HCT116 (cell line): ENCODE measurements around the gene P4HB. TPM values are rescaled to one million over a fixed set of nuclear protein-coding genes. Genes with fewer than 3 reads are reported as not detected.

Source experiments
- ATAC-seq: fragments of 200-7000 bp; cut with Tn5 transposase; 2 replicates; pipeline ENCODE4 v1.9.1; 2020; ENCODE audit warnings: mild to moderate bottlenecking, moderate library complexity
- BruUV-seq: library from RNA; stranded (reverse); fragments of 400-500 nt; replicated peaks from 2 replicates; lab custom pipeline; 2021; lab: Mats Ljungman, UMichigan
- CTCF ChIA-PET: fragments of 300-600 bp; sonication (Branson Sonifier 250); formaldehyde crosslinking; loops from one replicate; lab custom pipeline; 2021; ENCODE audit warnings: antibody characterized with exemption; lab: Charles Lee
- POLR2A ChIA-PET: fragments of 300-600, 350-600 bp; sonication (Branson Sonifier 250); formaldehyde crosslinking; loops from one replicate; lab custom pipeline; 2021; ENCODE audit warnings: antibody characterized with exemption; lab: Charles Lee
- RAD21 ChIA-PET, 2 experiments: fragments of 300-600 bp; sonication (Branson Sonifier 250); formaldehyde crosslinking; loops; one replicate each; lab custom pipeline; 2023; ENCODE audit warnings: low total read pairs in 2 of 2; ENCODE audit not compliant: uncharacterized antibody in 2 of 2, unreplicated experiment in 2 of 2, low non-redundant PET in 1 of 2; lab: Charles Lee
- DNase-seq: peaks from one replicate; pipeline ENCODE4 v3.0.0-alpha.2; 2010; ENCODE audit warnings: low read depth, low spot score
- H2AFZ ChIP-seq: fragments of 200-600 bp; shearing (Covaris generic), sonication (generic); 2 replicates; pipeline ENCODE4 v1.6.1; 2017; ENCODE audit warnings: low read depth, mixed run types, mixed read lengths, antibody characterized with exemption, low read length; ENCODE audit not compliant: poor library complexity, severe bottlenecking
- H3K27ac ChIP-seq: 2 replicates; pipeline ENCODE4 v1.5.1; 2012; ENCODE audit warnings: low read depth, low read length
- H3K27me3 ChIP-seq: fragments of 200-600 bp; sonication (generic); 2 replicates; pipeline ENCODE4 v1.6.1; 2016; ENCODE audit warnings: mixed run types, low read length, mixed read lengths; ENCODE audit not compliant: insufficient read depth
- H3K36me3 ChIP-seq, 2 experiments: fragments of 200-500 bp in 1 of 2; fragments of 200-600 bp in 1 of 2; sonication (Bioruptor generic) in 1 of 2; sonication (generic) in 1 of 2; 2 replicates each; pipeline versions ENCODE4 v1.5.1 to v1.6.1; 2014 to 2016; ENCODE audit warnings: low read length in 2 of 2, inconsistent platforms in 1 of 2, mixed read lengths in 1 of 2, mixed run types in 1 of 2; ENCODE audit not compliant: insufficient read depth in 2 of 2, control insufficient read depth in 1 of 2
- H3K4me1 ChIP-seq, 2 experiments: fragments of 200-600 bp in 1 of 2; sonication (generic) in 1 of 2; 2 replicates each; pipeline versions ENCODE4 v1.5.1 to v1.6.1; 2012 to 2017; ENCODE audit warnings: low read length in 2 of 2, inconsistent platforms in 1 of 2, mild to moderate bottlenecking in 1 of 2, mixed read lengths in 1 of 2, mixed run types in 1 of 2, moderate library complexity in 1 of 2; ENCODE audit not compliant: insufficient read depth in 2 of 2, control insufficient read depth in 1 of 2
- H3K4me2 ChIP-seq: fragments of 200-600 bp; sonication (generic); 2 replicates; pipeline ENCODE4 v1.6.1; 2017; ENCODE audit warnings: mixed run types, low read length, mixed read lengths
- H3K4me3 ChIP-seq, 2 experiments: fragments of 200-600 bp in 1 of 2; sonication (generic) in 1 of 2; replicated peaks in 1 of 2; 2 replicates each; pipeline ENCODE4 v1.5.1; 2011 to 2016; ENCODE audit warnings: low read length in 2 of 2, control low read depth in 1 of 2, low read depth in 1 of 2, mild to moderate bottlenecking in 1 of 2, mixed read lengths in 1 of 2, mixed run types in 1 of 2
- H3K79me2 ChIP-seq: fragments of 200-600 bp; sonication (generic); 2 replicates; pipeline ENCODE4 v1.6.1; 2017; ENCODE audit warnings: mild to moderate bottlenecking, mixed run types, low read length, moderate library complexity, mixed read lengths; ENCODE audit not compliant: insufficient read depth
- H3K9ac ChIP-seq: fragments of 200-600 bp; sonication (generic); 2 replicates; pipeline ENCODE4 v1.6.1; 2016; ENCODE audit warnings: low read length, mixed read lengths
- H3K9me2 ChIP-seq: fragments of 200-600 bp; sonication (generic), shearing (Covaris generic); 2 replicates; pipeline ENCODE4 v1.6.1; 2017; ENCODE audit warnings: mixed run types, mild to moderate bottlenecking, moderate library complexity; ENCODE audit not compliant: insufficient read depth
- H3K9me3 ChIP-seq, 2 experiments: fragments of 200-500 bp in 1 of 2; fragments of 200-600 bp in 1 of 2; sonication (Bioruptor generic) in 1 of 2; sonication (generic) in 1 of 2; 2 replicates each; pipeline ENCODE4 v1.6.1; 2014 to 2017; ENCODE audit warnings: low read length in 2 of 2, mixed read lengths in 2 of 2, inconsistent platforms in 1 of 2, low read depth in 1 of 2, mild to moderate bottlenecking in 1 of 2, mixed run types in 1 of 2, moderate library complexity in 1 of 2; ENCODE audit not compliant: control insufficient read depth in 1 of 2, insufficient read depth in 1 of 2
- H4K20me1 ChIP-seq: fragments of 200-600 bp; sonication (generic), shearing (Covaris generic); 2 replicates; pipeline ENCODE4 v1.6.1; 2017; ENCODE audit warnings: mixed run types, mild to moderate bottlenecking, moderate library complexity; ENCODE audit not compliant: insufficient read depth
- CEBPB ChIP-seq: IDR thresholded peaks from 2 replicates; pipeline ENCODE4 v1.6.1; 2012; ENCODE audit warnings: low read depth
- EGR1 ChIP-seq: IDR thresholded peaks from 2 replicates; pipeline ENCODE4 v1.6.1; 2012; ENCODE audit warnings: low read depth
- ELF1 ChIP-seq: IDR thresholded peaks from 2 replicates; pipeline ENCODE4 v1.6.1; 2012; ENCODE audit warnings: low read depth, borderline replicate concordance
- EZH2 ChIP-seq: fragments of 200-600 bp; sonication (generic); IDR thresholded peaks from 2 replicates; pipeline ENCODE4 v1.6.1; 2017; ENCODE audit warnings: antibody characterized with exemption, mixed run types
- MAX ChIP-seq: IDR thresholded peaks from 2 replicates; pipeline ENCODE4 v1.6.1; 2012
- REST ChIP-seq: IDR thresholded peaks from 2 replicates; pipeline ENCODE4 v1.6.1; 2012; ENCODE audit warnings: low read depth
- SIN3A ChIP-seq: IDR thresholded peaks from 2 replicates; pipeline ENCODE4 v1.6.1; 2012; ENCODE audit warnings: low read depth
- ZFX ChIP-seq: fragments of 450-650 bp; IDR thresholded peaks from 2 replicates; pipeline ENCODE4 v1.6.1; 2017
- intact Hi-C: fragments of 100-400 bp; cut with micrococcal nuclease; formaldehyde crosslinking; loops from 2 replicates; pipeline ENCODE4 v1.10.0; 2022
- total RNA-seq: library from RNA; stranded (reverse); gene quantifications from one replicate; pipeline ENCODE4 v1.2.1, GENCODE V29; 2021; ENCODE audit not compliant: unreplicated experiment

Gene P4HB
- total RNA-seq, 1 experiment from 2014 or later: 1,043 TPM

GRCh38 chr17:81895400-81895799 is 35.1 kb upstream of the P4HB start:
- CTCF ChIA-PET: no interaction called here
- no peak for TF ChIP-seq SIN3A
- TF ChIP-seq MAX: no peak
- no peak for TF ChIP-seq REST
- TF ChIP-seq CEBPB: no peak
- no peak for TF ChIP-seq ZFX
- no peak for TF ChIP-seq EZH2
- TF ChIP-seq EGR1: no peak
- TF ChIP-seq ELF1: no peak
- Histone ChIP-seq H3K9me3 (no peaks in the 10 kb centered on the region), H3K27me3 (no peaks in the 10 kb centered on the region), H3K27ac (no peak overlapping the region), H3K79me2 (peaks cover 40% of the 10 kb centered on the region), H3K9ac (no peak overlapping the region), H3K9me2 (no peaks in the 10 kb centered on the region), H3K36me3 (peaks cover 13 to 34% of the 10 kb centered on the region in 2 experiments; a peak in 2 of 4 replicates), H3K4me2 (no peak overlapping the region), H2AFZ (no peak overlapping the region), H4K20me1 (no peaks in the 10 kb centered on the region), H3K4me3 (no peak overlapping the region), H3K4me1 (peaks cover 29 to 45% of the 10 kb centered on the region in 2 experiments)
- BruUV-seq: no TSS peak
- POLR2A ChIA-PET: no interaction called here
- intact Hi-C loops: no loop called here
- DNase-seq: no peak
- no peak for ATAC-seq
- RAD21 ChIA-PET: no interaction called here
